ENCODE data around the gene C8A. TPM values are rescaled to one million over a fixed set of nuclear protein-coding genes. Genes with fewer than 3 reads are reported as not detected.

The C8A gene
- total RNA-seq, 2 donors from 2014 or later: not detected

DNA sequence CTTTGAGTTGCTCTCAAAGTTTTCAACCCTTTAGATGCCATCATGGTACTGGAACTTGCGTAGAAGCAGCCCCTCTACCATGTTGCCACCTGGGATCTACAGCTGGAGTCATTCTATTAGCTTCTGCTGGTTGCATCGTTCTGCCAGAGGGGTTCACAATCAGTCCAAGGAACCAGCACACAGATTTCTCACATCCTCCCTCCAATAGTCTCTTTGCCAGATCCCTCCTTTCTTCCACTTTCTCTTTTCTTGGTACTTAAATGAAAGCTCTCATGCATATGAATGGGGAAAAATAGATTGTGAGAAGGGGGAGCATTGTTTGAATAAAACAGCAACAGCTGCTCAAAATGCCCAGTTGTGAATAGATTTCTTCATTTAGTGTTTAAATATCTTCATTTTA is 4.2 kb upstream of the C8A start:
- Mint-ChIP-seq H3K27me3 (ENCODE audit: insufficient read depth) (peaks cover 25% of the 10 kb centered on the region), H3K9me3 (no peaks in the 10 kb centered on the region), H3K4me1 (no peaks in the 10 kb centered on the region), H3K4me3 (no peak overlapping the region), H3K36me3 (ENCODE audit: low read depth) (no peaks in the 10 kb centered on the region), H3K27ac (no peak overlapping the region)
- Histone ChIP-seq H3K36me3 (ENCODE audit: control insufficient read depth, insufficient read depth, low read length) (no peaks in the 10 kb centered on the region), H3K4me3 (ENCODE audit: low read length) (no peak overlapping the region), H3K4me1 (ENCODE audit: control insufficient read depth, insufficient read depth, low read length) (peaks cover under 1% of the 10 kb centered on the region), H3K9me3 (ENCODE audit: control insufficient read depth, low read length) (no peaks in the 10 kb centered on the region), H3K9ac (ENCODE audit: extremely low read depth, low read length, poor library complexity, severe bottlenecking) (no peak overlapping the region), H3K27me3 (ENCODE audit: control insufficient read depth, insufficient read depth, low read length, poor library complexity, severe bottlenecking) (no peaks in the 10 kb centered on the region), H3K27ac (ENCODE audit: low read depth, low read length) (no peak overlapping the region)
- no peak for TF ChIP-seq CTCF (conservative IDR thresholded peaks at IDR 0.05)
- DNase-seq: no peak
- 92 to 95% methylated on average over 2 of the region's 2 CpGs for WGBS, 2 experiments (ENCODE audit: insufficient coverage in 1 of 2, insufficient read length in 1 of 2)

- no peak overlapping the region for H3K4me3 ChIP-seq (ENCODE audit: low read length)
- Mint-ChIP-seq H3K4me3 (no peak overlapping the region), H3K9me3 (no peaks in the 10 kb centered on the region), H3K27me3 (ENCODE audit: insufficient read depth) (peaks cover 20% of the 10 kb centered on the region), H3K27ac (no peak overlapping the region), H3K36me3 (ENCODE audit: low read depth) (no peaks in the 10 kb centered on the region), H3K4me1 (no peaks in the 10 kb centered on the region)
- H3K27ac ChIP-seq (ENCODE audit: low read depth, low read length): no peak overlapping the region
- no peak for DNase-seq
- TF ChIP-seq CTCF (conservative IDR thresholded peaks at IDR 0.05): no peak
- 90 to 93% methylated on average over 4 to 5 of the region's 5 CpGs for WGBS, 2 experiments (ENCODE audit: insufficient coverage in 1 of 2, insufficient read length in 1 of 2)
- no peaks in the 10 kb centered on the region for H3K36me3 ChIP-seq (ENCODE audit: control insufficient read depth, insufficient read depth, low read length)
- H3K27me3 ChIP-seq (ENCODE audit: control insufficient read depth, insufficient read depth, low read length, poor library complexity, severe bottlenecking): no peaks in the 10 kb centered on the region
- no peaks in the 10 kb centered on the region for H3K9me3 ChIP-seq (ENCODE audit: control insufficient read depth, low read length)
- H3K9ac ChIP-seq (ENCODE audit: extremely low read depth, low read length, poor library complexity, severe bottlenecking): no peak overlapping the region
- H3K4me1 ChIP-seq (ENCODE audit: control insufficient read depth, insufficient read depth, low read length): no peaks in the 10 kb centered on the region
These were observed 3.7 kb upstream of the C8A start for GRCh38 chr1:56850922-56851321.

- Histone ChIP-seq H3K9ac (ENCODE audit: extremely low read depth, low read length, poor library complexity, severe bottlenecking) (no peak overlapping the region), H3K4me3 (ENCODE audit: low read length) (no peak overlapping the region), H3K27ac (ENCODE audit: low read depth, low read length) (no peak overlapping the region), H3K4me1 (ENCODE audit: control insufficient read depth, insufficient read depth, low read length) (no peaks in the 10 kb centered on the region), H3K9me3 (ENCODE audit: control insufficient read depth, low read length) (no peaks in the 10 kb centered on the region), H3K27me3 (ENCODE audit: control insufficient read depth, insufficient read depth, low read length, poor library complexity, severe bottlenecking) (no peaks in the 10 kb centered on the region), H3K36me3 (ENCODE audit: control insufficient read depth, insufficient read depth, low read length) (no peaks in the 10 kb centered on the region)
- no peak for DNase-seq
- H3K27ac Mint-ChIP-seq: no peak overlapping the region
- no peaks in the 10 kb centered on the region for H3K36me3 Mint-ChIP-seq (ENCODE audit: low read depth)
- H3K4me3 Mint-ChIP-seq: no peak overlapping the region
- H3K9me3 Mint-ChIP-seq: no peaks in the 10 kb centered on the region
- no peaks in the 10 kb centered on the region for H3K4me1 Mint-ChIP-seq
- no peak for TF ChIP-seq CTCF (conservative IDR thresholded peaks at IDR 0.05)
- peaks cover 15% of the 10 kb centered on the region for H3K27me3 Mint-ChIP-seq (ENCODE audit: insufficient read depth)
- WGBS, 2 experiments (ENCODE audit: insufficient coverage in 1 of 2, insufficient read length in 1 of 2): 0% methylated on average over 1 of the region's 1 CpG
These were observed 2.1 kb upstream of the C8A start for GRCh38 chr1:56852476-56852875.

All from endodermal cell (in vitro differentiated cells).